GM21390 (cell line): ENCODE data around the gene GET4.

Experiments
- ATAC-seq: cut with Tn5 transposase; IDR thresholded peaks from one replicate; pipeline ENCODE4 v1.9.1; 2021; ENCODE audit not compliant: unreplicated experiment

GET4 gene

DNA sequence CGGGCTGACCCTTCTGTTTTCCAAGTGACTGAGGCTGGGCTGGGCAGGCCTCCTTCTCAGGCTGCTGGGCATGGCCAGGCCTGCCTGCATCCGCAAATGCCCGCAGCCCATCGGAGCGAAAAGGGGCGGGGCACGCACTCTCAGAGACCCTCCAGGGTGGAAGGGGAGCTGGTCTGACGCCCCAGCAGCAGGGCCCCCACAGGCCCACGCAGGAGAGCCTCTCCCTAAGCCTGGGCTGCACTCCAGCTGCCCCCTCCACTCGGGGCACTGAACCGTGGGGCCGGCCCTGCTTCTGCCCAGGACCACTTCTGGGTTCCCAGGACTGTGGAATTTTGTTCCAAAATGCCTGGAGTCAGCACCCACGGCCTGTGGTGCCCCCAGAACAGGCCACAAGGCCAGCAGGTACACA, 68.8 kb downstream of the GET4 start:
- no peak for ATAC-seq

DNA sequence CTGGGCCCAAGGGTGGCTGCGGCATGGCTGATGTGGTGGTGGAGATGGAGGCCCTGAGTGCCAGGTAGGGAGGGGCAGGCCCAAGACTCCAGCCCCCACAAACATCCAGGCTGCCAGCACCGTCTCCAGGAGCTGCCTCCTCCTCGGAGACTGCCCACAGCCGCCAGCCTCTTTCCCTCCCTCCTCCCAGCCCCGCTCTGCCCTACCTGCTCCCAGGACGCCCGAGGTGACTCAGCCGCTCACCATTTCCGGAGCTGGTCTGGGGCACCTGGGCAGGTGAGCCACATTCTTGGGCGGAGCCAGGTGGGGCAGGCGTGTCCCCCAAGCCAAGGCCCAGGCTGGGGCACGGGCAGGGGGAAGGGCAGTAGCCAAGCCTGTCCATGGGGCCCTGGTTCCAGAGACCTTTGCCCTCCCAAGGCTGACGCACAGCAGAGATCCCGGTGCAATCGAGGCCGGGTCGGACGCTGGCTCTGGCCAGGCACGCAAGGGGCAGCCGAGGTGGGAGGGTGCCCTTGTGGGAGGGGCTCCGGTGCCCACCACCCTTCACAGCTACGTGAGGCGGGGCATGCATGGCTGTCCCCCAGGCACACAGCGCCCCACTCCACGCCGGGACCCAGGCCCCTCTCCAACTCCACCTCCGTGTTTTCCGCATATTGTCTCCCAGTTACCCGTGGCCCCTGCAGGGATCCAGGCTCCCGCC, 69.4 kb downstream of the GET4 start:
- ATAC-seq: no peak
